HG02938 (cell line): ENCODE measurements around the gene TUBB.
"Not testable (repeated sequence)": the region's sequence is repeated elsewhere in the genome, so short reads cannot be mapped to it uniquely, and the experiment has no call there.

Source experiments
- ATAC-seq: cut with Tn5 transposase; IDR thresholded peaks from one replicate; pipeline ENCODE4 v1.9.1; 2021; ENCODE audit warnings: mild to moderate bottlenecking, moderate library complexity; ENCODE audit not compliant: unreplicated experiment

TUBB gene

DNA sequence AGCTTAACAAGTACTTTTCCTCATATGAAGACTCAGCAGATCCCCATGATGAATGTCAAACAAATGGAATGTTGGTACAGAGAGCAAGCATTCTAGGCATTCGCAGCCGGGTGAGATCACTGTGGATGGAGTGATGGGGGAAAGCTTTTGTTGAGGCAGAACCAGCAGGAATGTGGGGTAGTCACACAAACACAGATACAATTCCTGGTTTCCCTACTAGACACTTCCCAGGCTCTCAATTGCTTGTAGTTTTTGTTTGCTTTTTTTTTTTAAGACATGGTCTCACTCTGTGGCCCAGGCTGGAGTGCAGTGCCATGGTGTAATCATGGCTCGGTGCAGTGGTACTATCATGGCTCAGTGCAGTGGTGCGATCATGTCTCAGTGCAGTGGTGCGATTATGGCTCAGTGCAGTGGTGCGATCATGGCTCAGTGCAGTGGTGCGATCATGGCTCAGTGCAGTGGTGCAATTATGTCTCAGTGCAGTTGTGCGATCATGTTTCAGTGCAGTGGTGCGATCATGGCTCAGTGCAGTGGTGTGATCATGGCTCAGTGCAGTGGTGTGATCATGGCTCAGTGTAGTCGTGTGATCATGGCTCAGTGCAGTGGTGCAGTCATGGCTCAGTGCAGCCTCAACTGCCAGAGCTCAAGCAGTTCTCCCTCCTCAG is 39.6 kb downstream of the TUBB start:
- no peak for ATAC-seq

DNA sequence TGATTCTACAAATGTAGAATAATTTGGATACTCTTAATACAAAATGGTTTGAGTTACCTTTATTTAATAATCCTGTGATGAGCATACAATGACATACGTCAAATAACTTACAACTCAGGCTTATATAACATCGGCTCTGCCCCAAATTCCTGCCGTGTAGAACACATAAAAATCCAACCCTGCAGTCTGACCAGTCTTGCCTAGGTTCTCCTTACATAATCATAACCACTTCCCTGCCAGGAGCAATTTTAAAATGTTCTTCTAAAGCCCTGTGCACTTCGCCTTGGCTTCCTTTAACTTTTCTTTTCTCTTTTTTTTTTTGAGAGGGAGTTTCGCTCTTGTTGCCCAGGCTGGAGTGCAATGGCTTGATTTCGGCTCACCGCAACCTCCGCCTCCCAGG is 40.4 kb downstream of the TUBB start:
- no peak for ATAC-seq

DNA sequence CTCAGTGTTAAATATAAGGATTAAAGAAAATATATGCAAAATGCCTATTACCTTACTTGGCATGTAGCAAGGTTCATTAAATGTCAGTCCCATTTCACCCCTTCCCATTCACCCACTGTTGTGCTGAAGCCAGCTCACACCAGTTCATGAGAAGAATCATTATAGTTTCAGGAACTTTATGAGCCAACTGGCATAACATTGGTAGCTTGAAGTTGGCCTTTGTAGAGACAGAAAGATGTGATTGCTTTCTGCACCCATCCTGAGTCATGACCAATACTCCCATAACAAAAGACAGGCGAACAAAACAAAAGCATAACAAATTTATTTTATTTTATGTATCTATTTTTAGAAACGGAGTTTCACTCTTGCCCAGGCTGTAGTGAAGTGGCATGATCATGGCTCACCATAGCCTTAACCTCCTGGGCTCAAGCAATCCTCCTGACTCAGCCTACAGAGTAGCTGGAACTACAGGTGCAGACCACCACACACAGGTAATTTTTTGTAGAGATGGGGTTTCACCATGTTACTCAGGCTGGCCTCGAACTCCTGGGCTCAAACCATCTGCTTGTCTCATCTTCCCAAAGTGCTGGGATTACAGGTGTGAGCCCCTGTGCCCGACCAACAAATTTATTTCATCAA is 41.8 kb downstream of the TUBB start:
- no peak for ATAC-seq

DNA sequence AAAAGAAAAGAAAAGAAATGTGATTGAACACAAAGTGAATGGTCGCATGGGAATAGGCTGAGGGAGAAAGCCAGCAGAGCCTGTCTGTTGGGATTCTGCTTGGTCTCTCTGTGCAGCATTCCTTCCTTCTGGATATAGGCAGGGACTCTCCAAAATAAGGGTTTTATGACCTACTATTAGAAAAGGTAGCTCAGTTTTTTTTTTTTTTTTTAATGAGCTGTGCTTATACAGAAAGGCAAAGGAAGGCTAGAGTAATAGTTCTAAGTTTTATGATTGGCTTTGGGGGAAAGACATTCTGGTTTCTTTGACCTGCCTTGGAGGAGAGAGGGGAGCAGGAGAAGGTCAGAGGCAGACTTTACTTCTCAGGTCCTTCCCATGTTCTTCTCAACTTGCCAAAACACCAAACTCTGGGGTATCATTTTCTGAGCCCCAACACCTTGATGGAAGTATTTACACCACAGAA is 43.0 kb downstream of the TUBB start:
- no peak for ATAC-seq

DNA sequence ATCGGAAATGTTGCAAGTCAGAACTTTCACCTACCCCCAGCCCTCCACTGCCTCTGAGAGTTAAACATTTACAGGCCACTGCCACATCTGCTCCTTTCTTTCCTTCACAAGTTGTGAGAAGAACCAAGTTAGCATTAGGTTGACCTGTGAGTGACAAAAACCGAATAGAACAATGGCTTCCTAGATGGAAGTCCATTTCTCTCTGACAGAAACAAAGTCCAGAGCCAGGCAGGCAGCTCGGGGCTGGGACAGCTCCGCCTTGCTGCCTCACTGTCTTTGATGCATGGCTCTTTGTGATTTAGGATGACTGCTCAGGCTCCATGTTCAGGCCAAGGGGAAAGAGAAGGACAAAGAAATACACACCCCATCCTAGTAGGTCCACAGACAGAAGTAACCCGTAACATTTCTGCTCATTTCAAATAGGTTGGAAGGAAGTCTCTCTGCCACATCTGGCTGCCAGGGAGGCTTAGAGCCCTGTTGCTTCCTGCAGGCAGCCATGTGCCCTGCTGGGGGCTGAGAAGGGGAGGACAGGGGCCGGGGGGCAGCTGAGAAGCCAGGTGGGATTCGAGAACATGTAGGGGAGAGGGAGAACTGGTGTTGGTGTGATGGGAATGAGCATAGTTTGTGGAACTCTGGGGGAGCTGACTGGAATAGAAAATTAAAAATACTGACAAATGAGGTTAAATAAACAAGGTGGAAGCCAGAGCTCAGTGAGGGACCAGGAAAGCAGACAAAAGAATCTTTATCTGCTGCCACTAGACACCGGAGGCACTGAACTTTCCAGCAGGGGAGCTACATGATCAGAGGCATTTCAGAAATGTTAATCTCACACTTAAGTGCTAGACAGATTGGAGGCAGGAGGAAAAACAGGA is 43.7 kb downstream of the TUBB start:
- no peak for ATAC-seq

DNA sequence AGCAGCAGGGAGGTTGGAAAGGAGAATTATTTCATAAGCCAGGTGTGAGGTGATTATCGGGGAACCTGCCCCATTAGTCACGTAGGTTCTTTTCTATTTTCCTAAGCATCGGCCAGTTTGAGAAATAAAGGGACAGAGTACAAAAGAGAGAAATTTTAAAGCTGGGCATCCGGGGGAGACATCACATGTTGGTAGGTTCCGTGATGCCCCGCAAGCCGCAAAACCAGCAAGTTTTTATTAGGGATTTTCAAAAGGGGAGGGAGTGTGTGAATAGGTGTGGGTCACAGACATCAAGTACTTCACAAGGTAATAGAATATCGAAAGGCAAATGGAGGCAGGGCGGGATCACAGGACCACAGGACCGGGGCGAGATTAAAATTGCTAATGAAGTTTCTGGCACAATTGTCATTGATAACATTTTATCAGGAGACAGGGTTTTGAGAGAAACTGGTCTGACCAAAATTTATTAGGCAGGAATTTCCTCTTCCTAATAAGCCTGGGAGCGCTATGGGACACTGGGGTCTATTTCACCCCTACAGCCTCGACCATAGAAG is 44.4 kb downstream of the TUBB start:
- not testable (repeated sequence) for ATAC-seq

DNA sequence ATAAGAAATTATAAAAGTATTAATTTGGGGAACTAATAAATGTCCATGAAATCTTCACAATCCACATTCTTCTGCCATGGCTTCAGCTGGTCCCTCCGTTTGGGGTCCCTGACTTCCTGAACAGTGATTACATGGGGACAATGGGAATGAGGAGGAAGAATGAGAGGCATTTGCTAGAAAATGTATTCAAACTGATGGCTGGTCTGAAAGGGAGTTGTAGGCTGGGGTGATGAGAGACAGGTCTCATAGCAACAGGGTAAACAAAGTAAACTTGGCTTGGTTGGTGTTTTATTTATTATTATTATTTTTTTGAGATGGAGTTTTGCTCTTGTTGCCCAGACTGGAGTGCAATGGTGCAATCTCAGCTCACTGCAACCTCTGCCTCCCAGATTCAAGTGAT is 45.3 kb downstream of the TUBB start:
- not testable (repeated sequence) for ATAC-seq

DNA sequence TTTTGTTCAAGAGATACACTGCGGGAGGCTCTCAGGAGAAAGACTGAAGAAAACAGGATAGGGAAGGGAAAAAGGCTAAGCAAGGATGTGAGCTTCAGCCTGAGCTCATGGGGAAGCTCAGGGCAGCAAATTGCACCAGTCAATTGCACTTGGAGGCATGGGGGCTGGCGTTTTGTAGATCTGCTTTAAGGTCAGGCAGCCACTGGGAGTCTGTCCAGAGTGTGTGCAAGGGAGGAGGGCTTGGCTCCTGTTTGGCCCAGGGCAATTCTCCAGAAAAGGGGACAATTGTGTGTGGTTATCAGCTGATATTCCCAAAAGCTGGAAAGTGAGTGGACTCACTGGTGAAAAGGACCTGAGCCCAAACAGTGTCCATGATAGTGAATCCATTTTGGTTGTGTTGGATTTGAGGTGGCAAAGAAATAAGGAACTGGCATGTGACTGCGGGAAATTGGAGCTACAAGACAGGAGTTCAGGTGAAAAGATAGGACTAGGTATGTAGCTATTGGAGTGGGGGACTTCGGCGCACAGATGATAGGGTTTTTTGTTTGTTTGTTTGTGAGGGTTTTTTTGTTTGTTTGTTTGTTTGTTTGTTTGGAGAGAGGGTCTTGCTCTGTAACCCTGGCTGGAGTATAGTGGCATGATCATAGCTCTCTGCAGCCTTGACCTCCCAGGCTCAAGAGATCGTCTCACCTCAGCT is 46.5 kb downstream of the TUBB start:
- ATAC-seq, result no peak

DNA sequence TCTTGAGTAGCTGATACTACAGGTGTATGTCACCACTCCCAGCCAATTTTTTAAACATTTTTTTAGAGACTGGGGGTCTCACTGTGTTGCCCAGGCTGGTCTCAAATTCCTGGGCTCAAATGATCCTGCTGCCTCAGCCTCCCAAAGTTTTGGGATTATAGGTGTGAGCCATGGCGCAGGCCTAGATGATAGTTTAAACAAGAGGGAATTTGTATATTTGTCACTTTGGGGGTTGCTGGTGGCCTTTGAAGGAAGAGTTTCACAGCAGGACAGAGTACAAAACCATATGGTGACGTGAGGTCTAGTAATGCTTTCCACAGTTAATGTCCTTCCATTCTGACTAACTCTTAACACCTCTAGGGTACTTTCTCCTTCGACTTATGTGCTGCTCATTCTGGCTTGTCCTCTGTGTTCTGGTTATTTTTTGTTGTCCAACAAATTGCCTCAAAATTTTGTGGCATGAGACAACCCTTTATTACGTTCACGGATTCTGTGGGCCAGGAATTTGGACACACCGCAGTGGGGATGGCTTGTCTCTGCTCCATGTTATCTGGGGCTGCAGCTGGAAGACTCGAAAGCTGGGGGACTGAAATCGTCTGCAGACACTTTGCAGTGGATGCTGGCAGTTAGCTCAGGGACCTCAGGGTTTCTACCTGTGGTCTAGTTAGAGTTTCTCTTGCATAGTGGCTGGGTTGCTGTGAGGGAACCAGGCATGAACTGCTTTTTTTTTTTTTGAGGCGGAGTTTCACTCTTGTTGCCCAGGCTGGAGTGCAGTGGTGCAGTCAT is 47.2 kb downstream of the TUBB start:
- no peak for ATAC-seq

DNA sequence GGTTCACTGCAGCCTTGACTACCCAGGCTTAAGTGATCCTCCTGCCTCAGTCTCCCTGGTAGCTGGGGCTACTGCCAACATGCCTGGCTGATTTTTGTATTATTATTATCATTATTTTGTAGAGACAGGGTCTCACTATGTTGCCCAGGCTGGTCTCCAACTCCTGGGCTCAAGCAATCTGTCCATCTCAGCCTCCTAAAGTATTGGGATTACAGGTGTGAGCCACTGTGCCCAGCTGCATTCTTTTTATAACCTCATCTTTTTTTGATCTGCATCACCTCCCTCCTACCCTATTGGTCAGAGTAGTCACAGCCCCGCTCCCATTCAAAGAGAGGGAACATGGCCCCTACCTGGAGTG is 47.8 kb downstream of the TUBB start:
- no peak for ATAC-seq

DNA sequence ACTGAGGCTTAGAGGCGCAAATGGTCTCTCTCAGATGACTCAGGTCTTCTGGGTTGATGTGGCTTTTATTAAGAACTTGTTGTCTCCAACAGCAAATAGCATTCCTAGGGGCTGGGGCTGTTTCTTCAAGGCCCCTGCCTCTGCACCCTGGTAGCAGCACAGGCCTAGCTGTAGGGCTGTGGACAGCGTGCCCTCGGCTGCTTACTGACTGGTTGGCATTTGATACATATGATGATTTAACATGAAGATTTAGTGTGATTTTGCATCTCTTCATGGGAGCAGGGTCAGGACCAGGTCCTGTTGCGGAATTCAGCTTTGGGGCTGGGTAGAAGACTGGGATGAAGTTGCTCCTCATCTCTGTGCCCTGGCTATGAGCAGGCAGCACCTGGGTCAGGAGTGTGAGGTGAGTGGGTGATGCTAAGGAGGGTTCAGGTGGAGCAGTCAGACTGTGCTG is 48.5 kb downstream of the TUBB start:
- no peak for ATAC-seq

DNA sequence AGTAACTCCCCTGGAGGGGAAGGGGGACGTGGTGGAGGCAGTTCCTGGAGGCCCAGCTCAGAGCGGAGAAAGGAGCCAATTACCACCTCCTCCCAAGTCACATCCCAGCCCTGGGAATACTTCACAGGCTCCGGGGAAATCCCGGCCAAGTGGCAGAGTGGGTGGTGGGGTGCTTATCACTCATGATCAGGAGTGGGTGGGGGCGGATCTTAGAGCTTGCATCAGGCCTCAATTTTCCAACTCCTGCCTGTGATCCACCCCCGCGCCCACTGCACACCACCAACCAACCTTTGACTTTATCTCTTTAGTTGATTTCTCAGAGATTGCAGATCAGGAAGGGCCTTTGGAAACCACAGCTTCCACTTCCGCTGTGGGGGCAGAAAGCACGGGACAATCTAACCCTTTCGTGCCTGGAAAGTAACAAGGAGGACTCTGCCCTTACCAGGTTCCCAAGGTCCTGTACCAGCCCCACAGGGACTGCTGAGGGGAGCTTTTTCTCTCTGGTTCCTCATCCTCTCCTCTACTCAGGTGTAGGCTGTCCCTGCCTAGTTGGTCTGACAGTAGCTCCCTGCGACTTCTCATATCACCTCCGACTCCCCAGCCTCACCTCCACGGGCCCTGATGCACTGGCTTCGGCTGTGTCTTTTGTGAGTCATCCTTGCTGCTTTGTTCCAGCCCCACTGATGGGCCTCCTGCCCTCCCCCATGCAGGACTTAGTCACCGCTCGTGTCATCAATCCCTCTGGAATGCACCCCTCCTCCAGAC is 49.1 kb downstream of the TUBB start:
- ATAC-seq, result no peak

DNA sequence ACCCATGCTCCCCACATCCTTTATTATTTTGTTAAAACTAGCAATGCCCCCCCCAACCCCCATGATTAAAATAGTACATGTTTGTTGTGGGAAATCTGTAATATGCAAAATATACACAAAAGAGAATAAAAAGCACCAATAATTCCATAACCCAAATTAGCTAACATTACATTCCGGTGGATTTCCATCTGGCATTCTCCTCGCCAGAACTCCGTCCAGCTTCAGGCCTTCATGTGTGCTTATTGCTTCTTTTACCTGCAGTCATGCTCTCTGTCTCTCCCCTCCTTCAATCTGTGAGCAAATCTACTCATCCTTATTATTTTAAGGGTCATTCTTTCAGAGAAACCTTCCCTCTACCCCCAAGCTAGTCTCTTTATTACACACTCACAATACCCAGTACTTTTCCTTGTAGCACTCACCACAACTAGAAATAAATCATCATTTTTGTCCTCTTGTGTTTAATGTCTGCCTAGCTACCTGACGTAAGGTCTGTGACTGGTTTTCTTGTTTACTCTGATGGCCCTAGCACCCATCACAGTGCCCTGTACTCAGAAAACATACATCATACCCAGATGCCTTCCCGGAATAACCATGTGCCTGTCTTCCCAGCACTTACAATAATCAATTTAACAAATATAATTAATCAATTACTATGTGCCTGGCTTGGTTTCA is 49.8 kb downstream of the TUBB start:
- ATAC-seq, result no peak

DNA sequence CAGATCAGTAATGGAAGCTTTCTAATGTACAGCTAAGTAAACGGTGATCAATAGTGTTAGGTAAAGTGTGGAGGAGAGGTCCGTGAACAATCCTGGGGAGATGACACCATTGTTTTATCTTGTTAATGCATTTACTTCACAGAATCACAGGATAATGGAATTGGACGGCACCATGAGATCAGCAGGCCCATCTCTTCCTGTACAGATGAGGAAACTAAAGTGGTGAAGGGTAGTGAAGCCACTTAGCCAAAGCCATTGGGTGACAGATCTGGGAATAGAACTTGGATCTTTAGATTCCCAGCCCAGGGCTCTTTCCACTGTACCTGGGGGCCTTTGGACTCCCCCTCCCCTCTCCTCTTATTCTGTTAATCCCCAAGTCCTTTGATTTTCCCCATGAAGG is 50.4 kb downstream of the TUBB start:
- no peak for ATAC-seq

DNA sequence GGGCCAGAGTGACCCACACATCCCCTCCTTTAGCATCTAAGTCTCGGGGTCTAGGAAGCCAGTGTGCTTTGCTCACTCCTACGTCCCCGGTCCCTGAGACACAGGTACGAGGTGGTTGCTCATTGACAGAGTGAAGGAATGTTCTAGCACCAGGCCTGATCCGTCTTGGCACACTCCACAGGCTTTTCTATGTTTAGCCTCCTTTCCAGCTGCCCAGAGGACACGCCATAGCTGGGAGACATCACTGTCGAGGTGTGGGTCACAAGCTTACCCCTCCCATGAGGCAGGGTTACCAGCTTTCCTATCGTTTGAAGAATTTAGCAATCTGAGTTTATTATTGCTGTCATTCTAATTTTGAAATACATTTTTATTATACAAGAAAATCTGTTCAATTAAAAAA is 54.5 kb downstream of the TUBB start:
- no peak for ATAC-seq
